MCF 10A (cell line): ENCODE results near the gene CARS2. TPM values are rescaled to one million over a fixed set of nuclear protein-coding genes. Genes with fewer than 3 reads are reported as not detected.
A peak's percentile ranks its signal among the peaks of the same experiment; 100 is the strongest.

Experiments used
- BruUV-seq: library from RNA; stranded (reverse); fragments of 400-500 nt; replicated peaks from 2 replicates; lab custom pipeline; 2021; lab: Mats Ljungman, UMichigan
- CTCF ChIA-PET: fragments of 300-600 bp; sonication (Branson Sonifier 250); formaldehyde crosslinking; extraction: SDS; loops from one replicate; lab custom pipeline; 2021; ENCODE audit warnings: antibody characterized with exemption, inconsistent platforms; lab: Yijun Ruan, JAX
- POLR2A ChIA-PET: fragments of 300-600, 350-650 bp; sonication (Branson Sonifier 250); formaldehyde crosslinking; extraction: SDS; loops from one replicate; lab custom pipeline; 2020; ENCODE audit warnings: antibody characterized with exemption, inconsistent platforms; lab: Yijun Ruan, JAX
- DNase-seq: peaks from one replicate; pipeline ENCODE4 v3.0.0-alpha.2; 2018; ENCODE audit not compliant: unreplicated experiment
- H3K27ac Mint-ChIP-seq: one replicate; pipeline ENCODE4 v1.8.0; 2022; ENCODE audit warnings: mild to moderate bottlenecking, low read depth, mixed read lengths; ENCODE audit not compliant: unreplicated experiment
- H3K27me3 Mint-ChIP-seq: one replicate; pipeline ENCODE4 v1.8.0; 2022; ENCODE audit warnings: mixed read lengths; ENCODE audit not compliant: insufficient read depth, unreplicated experiment
- H3K36me3 Mint-ChIP-seq: one replicate; pipeline ENCODE4 v1.8.0; 2022; ENCODE audit warnings: mild to moderate bottlenecking, moderate library complexity, mixed read lengths; ENCODE audit not compliant: insufficient read depth, unreplicated experiment
- H3K4me1 Mint-ChIP-seq: one replicate; pipeline ENCODE4 v1.8.0; 2022; ENCODE audit warnings: mixed read lengths; ENCODE audit not compliant: insufficient read depth, unreplicated experiment
- H3K4me3 Mint-ChIP-seq: one replicate; pipeline ENCODE4 v1.8.0; 2022; ENCODE audit warnings: mild to moderate bottlenecking, moderate library complexity, mixed read lengths; ENCODE audit not compliant: unreplicated experiment
- H3K9me3 Mint-ChIP-seq: one replicate; pipeline ENCODE4 v1.8.0; 2022; ENCODE audit warnings: mixed read lengths; ENCODE audit not compliant: unreplicated experiment
- intact Hi-C: fragments of 100-400 bp; cut with micrococcal nuclease; formaldehyde crosslinking; loops from 2 replicates; pipeline ENCODE4 v1.14.1; 2022
- total RNA-seq: library from RNA; stranded (reverse); gene quantifications from 2 replicates; pipeline ENCODE4 v1.2.3, GENCODE V29; 2022
- TF ChIP-seq, protein P1 (sequence below): fragments of 200-600 bp; IDR thresholded peaks from one replicate; pipeline ENCODE4 v1.8.0; 2022; ENCODE audit warnings: antibody characterized with exemption, mild to moderate bottlenecking; ENCODE audit not compliant: unreplicated experiment

Gene CARS2
- total RNA-seq, 1 experiment from 2014 or later, result 104 TPM

DNA sequence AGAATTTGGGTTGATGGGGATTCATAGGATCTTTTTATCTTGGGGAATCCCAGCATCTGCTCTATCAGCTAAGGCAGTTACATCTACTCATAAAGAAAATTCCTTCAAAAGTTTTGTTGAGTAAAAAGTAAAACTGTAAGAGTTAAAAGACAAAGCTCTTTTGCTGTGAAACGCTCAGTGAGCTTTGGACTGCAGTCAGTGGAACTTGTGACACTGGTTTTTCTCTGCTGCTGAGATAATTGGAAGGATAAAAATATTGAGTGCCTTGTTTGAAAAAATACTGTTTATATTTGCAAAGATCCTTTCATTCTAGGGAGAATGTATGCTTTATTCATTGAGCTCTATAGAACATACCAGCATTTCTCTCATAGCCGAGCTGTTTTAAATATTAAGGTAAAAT is 85.3 kb downstream of the CARS2 start:
- no TSS peak for BruUV-seq
- no peak overlapping the region for H3K4me3 Mint-ChIP-seq
- TF ChIP-seq, protein P1, sequence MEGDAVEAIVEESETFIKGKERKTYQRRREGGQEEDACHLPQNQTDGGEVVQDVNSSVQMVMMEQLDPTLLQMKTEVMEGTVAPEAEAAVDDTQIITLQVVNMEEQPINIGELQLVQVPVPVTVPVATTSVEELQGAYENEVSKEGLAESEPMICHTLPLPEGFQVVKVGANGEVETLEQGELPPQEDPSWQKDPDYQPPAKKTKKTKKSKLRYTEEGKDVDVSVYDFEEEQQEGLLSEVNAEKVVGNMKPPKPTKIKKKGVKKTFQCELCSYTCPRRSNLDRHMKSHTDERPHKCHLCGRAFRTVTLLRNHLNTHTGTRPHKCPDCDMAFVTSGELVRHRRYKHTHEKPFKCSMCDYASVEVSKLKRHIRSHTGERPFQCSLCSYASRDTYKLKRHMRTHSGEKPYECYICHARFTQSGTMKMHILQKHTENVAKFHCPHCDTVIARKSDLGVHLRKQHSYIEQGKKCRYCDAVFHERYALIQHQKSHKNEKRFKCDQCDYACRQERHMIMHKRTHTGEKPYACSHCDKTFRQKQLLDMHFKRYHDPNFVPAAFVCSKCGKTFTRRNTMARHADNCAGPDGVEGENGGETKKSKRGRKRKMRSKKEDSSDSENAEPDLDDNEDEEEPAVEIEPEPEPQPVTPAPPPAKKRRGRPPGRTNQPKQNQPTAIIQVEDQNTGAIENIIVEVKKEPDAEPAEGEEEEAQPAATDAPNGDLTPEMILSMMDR, result no peak
- POLR2A ChIA-PET, result interaction anchor here (0.7 to 1.6 kb wide), 4 partner anchors 59 to 95 kb away, joined by 3 to 8 read pairs (median 4); partner anchors contain the start of gene RAB20
- H3K36me3 Mint-ChIP-seq, result peaks cover 22% of the 10 kb centered on the region
- peaks cover 14% of the 10 kb centered on the region for H3K4me1 Mint-ChIP-seq
- H3K27me3 Mint-ChIP-seq, result no peaks in the 10 kb centered on the region
- intact Hi-C loops, result no loop called here
- no peak for DNase-seq
- CTCF ChIA-PET, result interaction anchor here (0.5 to 1.0 kb wide), 8 partner anchors 9 to 1269 kb away, joined by 3 to 5 read pairs (median 3); no protein-coding TSS in a partner anchor
- H3K9me3 Mint-ChIP-seq, result no peaks in the 10 kb centered on the region
- no peak overlapping the region for H3K27ac Mint-ChIP-seq

GRCh38 chr13:110618780-110619179 is 87.1 kb downstream of the CARS2 start:
- Mint-ChIP-seq H3K36me3 (peaks cover 17% of the 10 kb centered on the region), H3K4me3 (no peak overlapping the region), H3K9me3 (no peaks in the 10 kb centered on the region), H3K27me3 (no peaks in the 10 kb centered on the region), H3K4me1 (peaks cover 18% of the 10 kb centered on the region), H3K27ac (no peak overlapping the region)
- DNase-seq, result no peak
- CTCF ChIA-PET, result interaction anchor here (0.6 to 2.5 kb wide), 4 partner anchors 24 to 200 kb away, joined by 3 to 9 read pairs (median 3); no protein-coding TSS in a partner anchor
- POLR2A ChIA-PET, result interaction anchor here (0.9 to 4.8 kb wide), 5 partner anchors 27 to 163 kb away, joined by 3 to 47 read pairs (median 4); partner anchors contain the start of genes ING1 and RAB20
- intact Hi-C loops, result no loop called here
- BruUV-seq, result no TSS peak
- TF ChIP-seq, protein P1, result no peak

DNA sequence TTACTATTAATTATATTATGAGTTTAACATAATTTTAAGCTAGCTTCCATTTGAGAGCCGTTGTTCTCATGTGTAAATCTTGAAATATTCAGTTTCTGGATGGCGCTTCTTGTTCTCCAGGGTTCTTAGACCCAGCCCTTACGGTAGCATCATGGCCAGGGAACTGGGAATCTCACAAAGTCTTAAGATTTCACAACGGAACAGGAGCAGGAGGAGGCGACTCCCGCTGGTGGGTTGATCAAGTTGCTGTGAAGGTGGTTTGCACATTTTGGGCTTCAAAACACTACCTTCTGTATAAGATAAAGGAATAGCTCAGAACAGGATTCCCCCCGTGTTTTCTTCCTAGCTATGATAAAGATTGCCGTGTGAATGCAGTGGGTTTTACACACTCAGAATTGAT is 87.7 kb downstream of the CARS2 start:
- no peak overlapping the region for H3K27ac Mint-ChIP-seq
- H3K36me3 Mint-ChIP-seq, result peaks cover 11% of the 10 kb centered on the region
- ChIA-PET CTCF (interaction anchor here (0.6 to 2.7 kb wide), 5 partner anchors 25 to 204 kb away, joined by 3 to 13 read pairs (median 3); no protein-coding TSS in a partner anchor), POLR2A (interaction anchor here (0.9 to 4.8 kb wide), 6 partner anchors 27 to 162 kb away, joined by 3 to 47 read pairs (median 4); partner anchors contain the start of genes ING1 and RAB20)
- BruUV-seq, result no TSS peak
- no peaks in the 10 kb centered on the region for H3K9me3 Mint-ChIP-seq
- intact Hi-C loops, result no loop called here
- no peak for DNase-seq
- H3K4me1 Mint-ChIP-seq, result peaks cover 18% of the 10 kb centered on the region
- TF ChIP-seq, protein P1, result no peak
- H3K4me3 Mint-ChIP-seq, result no peak overlapping the region
- H3K27me3 Mint-ChIP-seq, result no peaks in the 10 kb centered on the region

DNA sequence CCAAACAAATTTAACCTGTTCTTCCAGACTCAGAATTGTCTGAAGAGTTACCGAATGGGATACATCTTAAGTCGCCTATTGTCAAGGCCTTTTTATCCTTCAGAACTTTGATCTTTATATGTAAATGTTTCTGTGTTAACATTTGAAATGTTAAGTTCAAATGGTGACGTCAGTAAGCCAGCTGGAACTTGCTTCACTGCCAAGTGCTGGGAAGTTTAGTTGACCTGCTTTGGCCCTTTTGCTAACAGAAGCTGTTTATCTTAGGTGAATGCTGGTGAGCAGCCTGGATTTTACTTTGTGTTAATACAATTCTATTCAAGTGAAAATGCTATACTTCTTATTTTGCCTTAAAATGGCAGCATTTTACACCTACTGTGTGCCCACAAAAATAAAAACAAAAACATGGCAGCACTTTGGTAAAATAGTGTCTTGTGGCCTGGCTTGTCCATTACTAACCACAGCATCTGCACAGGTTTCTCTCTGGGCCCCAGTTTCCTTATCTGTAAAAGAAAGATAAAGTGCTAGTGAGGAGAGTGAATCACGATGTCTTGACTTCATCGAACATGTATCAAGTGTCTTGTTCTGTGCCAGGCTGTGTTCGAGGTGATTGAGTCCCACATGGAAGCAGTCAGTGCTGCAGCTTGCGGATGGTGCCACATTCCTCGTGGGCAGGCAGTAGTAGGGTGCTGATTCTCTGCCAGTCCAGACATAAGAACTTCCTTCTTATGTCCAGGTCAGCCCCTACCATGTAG is 88.4 kb downstream of the CARS2 start:
- Mint-ChIP-seq H3K4me1 (peaks cover 18% of the 10 kb centered on the region), H3K36me3 (peaks cover 6% of the 10 kb centered on the region), H3K27me3 (no peaks in the 10 kb centered on the region), H3K27ac (peak overlapping the region; percentile 81), H3K9me3 (no peaks in the 10 kb centered on the region), H3K4me3 (peak overlapping the region; percentile 82)
- TF ChIP-seq, protein P1, result no peak
- DNase-seq, result peak; percentile 34
- intact Hi-C loops, result loop anchor here (2.0 kb wide), 1 partner anchor 161 kb away; no protein-coding TSS in a partner anchor
- CTCF ChIA-PET, result interaction anchor here (0.8 to 2.7 kb wide), 9 partner anchors 12 to 393 kb away, joined by 3 to 13 read pairs (median 3); no protein-coding TSS in a partner anchor
- POLR2A ChIA-PET, result interaction anchor here (1.0 to 4.8 kb wide), 12 partner anchors 22 to 535 kb away, joined by 3 to 47 read pairs (median 4); partner anchors contain the start of genes CARS2, ING1 and RAB20
- no TSS peak for BruUV-seq
